Activated CD4-positive, alpha-beta T cell treated with anti-CD3 and anti-CD28 coated beads, Interleukin-2, amount 50 U/mL, for 4 hours (primary cell): ENCODE measurements around the gene GABRG3.
"Not testable (repeated sequence)": the region's sequence is repeated elsewhere in the genome, so short reads cannot be mapped to it uniquely, and the experiment has no call there.

Experiments used
- DNase-seq, 2 experiments: peaks; one replicate each; pipeline ENCODE4 v3.0.0-alpha.2; 2020

Gene GABRG3

DNA sequence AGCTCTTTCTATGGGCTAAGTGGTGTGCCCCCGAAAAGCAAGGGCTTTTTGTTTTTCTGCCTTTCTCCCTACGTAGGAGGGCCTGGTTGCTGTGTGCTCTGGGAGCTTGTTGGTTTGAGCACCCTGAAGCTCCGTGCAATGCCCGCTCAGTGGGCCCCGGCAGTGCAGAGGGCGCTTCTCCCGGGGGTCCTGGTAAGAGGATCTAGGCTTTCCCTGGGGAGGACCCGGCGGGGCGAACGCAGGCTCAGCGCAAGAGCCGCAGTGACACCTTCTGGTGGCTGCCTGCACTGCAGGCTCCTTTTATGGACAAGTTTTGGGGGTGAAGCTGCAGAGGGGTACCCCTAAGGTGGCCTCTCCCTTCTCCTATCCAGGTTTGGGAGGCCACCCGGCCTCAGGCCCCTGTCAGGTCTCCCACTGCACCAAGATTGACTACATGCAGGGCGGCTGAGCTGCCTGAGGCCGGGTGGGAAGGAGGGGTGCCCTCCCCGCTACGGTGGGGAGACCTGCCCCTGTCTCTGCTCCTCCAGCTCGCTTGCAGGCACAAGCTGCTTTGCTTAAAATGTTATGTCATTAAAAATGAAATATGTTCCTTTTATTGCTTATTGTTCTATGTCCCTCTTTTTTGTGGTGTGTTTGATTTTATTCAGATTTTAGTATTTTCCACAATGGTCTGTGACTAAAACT, 387.9 kb downstream of the GABRG3 start:
- no peak for DNase-seq

- DNase-seq: no peak
Measured at GRCh38 chr15:27359586-27359985, 388.6 kb downstream of the GABRG3 start.

- DNase-seq: no peak
Measured at GRCh38 chr15:27360316-27360715, 389.3 kb downstream of the GABRG3 start.

DNA sequence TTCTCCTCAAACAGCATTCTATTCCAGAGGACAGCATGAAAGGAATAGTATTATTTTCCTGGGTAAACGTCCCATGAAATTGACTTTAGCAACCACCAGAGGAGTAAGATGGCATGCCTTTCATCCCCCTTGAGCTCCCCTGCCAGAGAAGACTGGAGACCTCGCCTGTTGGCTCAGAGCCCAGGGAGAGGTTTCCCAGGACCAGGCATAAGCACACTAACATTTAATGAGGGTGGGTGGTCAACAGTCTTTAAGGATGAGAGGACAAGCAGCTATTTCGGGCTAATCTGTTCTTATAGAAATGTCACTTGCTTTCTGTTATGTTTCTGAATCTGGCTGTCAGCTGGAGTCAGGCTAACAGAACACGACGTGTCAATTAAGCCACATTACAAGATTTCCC, 390.5 kb downstream of the GABRG3 start:
- no peak for DNase-seq

- no peak for DNase-seq
Measured at GRCh38 chr15:27365456-27365855, 394.5 kb downstream of the GABRG3 start.

DNA sequence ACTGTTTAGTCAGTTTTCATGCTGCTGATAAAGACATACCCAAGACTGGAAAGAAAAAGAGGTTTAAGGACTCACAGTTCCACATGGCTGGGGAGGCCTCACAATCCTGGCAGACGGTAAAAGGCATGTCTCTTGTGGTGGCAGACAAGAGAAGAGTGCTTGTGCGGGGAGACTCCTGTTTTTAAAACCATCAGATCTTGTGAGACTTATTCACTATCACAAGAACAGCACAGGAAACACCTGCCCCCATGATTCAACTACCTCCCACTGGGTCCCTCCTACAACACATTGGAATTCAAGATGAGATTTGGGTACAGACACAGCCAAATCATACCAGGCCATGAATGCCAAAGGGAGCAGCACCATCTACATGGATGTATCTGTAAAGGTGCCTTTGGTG, 406.4 kb downstream of the GABRG3 start:
- DNase-seq: not testable (repeated sequence)

- DNase-seq: no peak
Measured at GRCh38 chr15:27382361-27383025, 411.5 kb downstream of the GABRG3 start.

- no peak for DNase-seq
Measured at GRCh38 chr15:27383726-27384125, 412.7 kb downstream of the GABRG3 start.

GRCh38 chr15:27392163-27392562, 421.2 kb downstream of the GABRG3 start:
- DNase-seq: no peak

DNA sequence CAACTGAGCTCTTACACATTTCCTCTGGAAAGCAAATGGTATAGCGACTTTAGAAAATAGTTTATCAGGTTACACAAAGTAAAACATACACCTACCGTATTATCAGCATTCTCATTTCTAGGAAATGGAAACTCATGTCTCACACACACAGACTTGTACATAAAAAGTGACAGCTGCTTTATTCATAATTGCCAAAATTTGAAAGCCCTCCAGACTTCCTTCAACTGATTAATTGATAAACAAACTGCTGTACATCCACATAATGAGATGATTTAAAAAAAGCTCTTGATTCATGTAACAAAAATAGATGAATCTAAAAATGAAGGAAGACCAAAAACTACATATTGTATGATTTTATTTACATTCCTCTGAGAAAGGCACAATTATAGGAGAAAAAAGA, 425.5 kb downstream of the GABRG3 start:
- DNase-seq: no peak

DNA sequence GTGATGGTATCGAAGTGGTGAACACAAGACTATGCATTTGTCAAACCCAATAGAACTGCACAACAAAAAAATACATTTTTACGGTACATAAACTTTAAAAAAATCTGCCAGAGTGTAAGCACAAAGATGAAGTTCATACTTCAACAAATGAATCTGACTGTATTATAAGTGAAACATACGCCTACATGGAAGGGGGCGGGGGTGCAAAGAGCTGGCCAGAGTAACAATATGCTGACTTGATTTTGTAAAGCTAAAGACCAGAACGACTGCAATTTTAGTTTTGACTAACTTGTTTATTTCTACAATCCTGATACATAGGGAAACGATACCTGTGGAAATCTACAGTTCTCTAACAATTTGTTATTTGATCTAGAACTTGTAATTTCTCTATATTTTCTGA, 426.0 kb downstream of the GABRG3 start:
- DNase-seq: no peak

GRCh38 chr15:27398631-27399161, 427.7 kb downstream of the GABRG3 start:
- DNase-seq: no peak

DNA sequence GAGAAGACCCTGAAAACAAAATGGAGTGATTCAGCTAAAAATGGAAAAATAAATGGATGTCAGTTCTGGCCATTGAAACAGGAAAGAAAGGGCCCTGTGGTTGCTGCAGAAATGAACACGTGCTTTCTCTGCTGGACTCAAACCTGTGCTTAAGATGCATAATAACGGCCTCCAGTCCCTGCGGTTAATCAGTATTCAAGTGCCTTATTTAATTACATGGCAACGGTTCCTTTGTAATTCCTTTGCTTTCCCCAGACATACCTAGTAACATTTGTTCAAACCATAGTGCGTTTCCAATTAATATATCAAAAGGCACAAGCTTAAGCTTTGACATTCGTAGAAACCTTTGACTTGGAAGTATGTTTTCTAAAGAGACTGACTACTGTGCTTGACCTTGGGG, 428.3 kb downstream of the GABRG3 start:
- DNase-seq: no peak

GRCh38 chr15:27401471-27401870, 430.5 kb downstream of the GABRG3 start:
- DNase-seq: no peak

GRCh38 chr15:27408428-27408827, 437.4 kb downstream of the GABRG3 start:
- no peak for DNase-seq

GRCh38 chr15:27410996-27411605, 440.1 kb downstream of the GABRG3 start:
- DNase-seq: no peak

- no peak for DNase-seq
Measured at GRCh38 chr15:27412415-27412814, 441.4 kb downstream of the GABRG3 start.

DNA sequence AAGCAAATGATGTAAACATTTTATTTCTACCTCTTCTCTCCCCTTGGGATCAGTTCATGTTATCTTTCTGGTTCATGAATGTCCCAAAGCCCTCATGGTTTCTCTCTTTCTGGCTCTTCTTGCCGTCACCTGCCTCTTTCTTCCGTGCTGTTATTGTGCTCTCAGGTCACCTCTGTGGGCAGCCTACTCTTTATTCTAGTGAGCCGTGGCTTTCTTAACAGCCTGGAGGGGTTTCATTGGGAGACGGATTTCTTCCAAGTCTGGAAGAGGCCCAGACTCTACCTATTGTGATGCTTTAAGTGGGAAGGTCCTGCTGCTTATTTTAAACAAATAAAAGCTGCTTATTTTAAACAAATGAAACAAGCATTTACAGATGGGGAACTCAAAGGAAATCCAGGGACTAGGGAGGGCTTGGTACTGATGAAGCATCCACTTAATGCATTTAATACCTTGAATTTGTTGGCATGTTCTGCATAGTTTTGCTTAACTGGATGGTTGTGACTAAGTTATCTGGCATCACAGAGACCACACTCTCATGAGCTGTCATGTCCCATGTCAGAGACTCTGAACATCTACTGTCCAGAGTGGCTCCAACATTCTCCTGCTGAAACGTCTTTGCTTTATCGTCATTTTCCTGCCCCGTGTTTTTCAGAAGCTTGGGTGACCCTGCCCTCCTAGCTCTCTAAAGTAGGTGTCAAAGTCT, 443.3 kb downstream of the GABRG3 start:
- no peak for DNase-seq

DNA sequence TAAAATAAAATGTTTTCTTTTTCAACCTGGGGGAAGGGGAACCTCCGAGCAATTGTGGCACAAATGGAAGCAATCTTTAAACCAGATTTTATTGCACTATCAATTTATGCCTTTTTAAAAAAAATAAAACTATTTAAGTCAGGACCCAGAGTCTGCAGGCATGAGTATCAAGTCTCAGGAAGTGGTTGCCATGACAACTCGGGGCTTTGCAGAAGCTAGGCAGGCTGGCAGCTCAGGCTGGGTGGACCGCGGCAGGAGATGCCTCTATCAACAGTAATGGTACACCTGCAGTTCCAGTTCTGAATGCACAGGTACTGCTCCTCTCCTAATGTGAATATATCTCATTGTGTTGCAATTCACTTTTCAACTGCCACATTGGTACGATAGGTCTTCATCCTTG, 447.7 kb downstream of the GABRG3 start:
- no peak for DNase-seq

DNA sequence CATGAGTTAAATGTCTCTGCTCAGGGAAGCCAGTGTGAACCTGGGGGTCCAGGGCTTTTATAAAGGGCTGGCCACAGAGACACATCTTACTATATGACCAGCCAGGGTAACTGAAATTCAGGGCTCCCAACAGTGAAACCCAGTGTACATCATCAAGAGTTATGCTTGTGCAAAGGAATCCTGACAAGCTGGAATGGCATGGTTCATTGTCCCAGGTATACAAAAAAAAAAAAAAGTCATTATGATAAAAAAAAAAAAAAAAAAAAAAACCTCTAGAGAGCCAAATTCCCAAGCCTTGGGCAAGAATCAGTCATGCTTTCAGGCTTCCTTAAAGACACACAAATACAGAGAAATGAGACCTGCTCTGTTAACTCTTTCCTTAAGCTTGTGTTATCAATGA, 452.0 kb downstream of the GABRG3 start:
- DNase-seq: no peak

- DNase-seq: no peak
Measured at GRCh38 chr15:27426805-27427204, 455.8 kb downstream of the GABRG3 start.

GRCh38 chr15:27427276-27427675, 456.3 kb downstream of the GABRG3 start:
- DNase-seq: no peak

DNA sequence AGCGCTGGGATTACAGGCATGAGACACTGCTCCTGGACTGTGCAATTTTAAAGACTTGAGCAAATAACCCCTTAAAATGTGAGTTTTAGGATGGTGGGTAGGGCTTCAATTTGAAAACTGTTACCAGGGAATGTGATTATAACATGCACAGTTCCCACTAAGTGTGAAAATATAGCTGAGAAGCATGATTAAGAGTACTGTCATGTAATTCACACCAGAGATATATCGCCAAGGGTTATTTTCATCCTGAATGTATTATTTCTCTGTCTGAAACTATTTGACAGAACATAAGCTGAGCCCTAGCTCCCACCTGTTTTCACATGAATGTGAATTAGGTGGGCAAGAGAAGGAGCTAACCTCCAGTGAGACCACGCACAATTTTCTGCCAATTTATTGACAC, 457.2 kb downstream of the GABRG3 start:
- DNase-seq: no peak

DNA sequence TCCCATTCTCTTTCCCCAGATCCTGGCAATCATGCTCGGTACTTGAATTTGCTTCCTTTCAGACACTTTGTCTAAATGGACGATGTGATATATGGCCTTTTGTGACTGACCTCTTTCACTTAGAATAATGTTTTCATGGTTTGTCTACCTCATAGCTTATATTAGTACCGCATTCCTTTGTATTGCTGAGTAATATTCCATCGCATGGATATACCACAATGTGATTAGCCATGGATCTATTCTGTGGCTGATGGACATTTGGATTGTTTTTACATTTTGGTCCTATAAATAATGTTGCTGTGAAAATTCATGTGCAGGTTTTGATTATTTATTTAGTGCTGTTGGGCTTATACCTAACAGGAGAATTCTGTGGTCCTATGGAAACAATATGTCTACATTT, 458.6 kb downstream of the GABRG3 start:
- DNase-seq: no peak
